Measurements from ENCODE around the gene ANKRD36. TPM values are rescaled to one million over a fixed set of nuclear protein-coding genes. Genes with fewer than 3 reads are reported as not detected.
"Not testable (repeated sequence)": the region's sequence is repeated elsewhere in the genome, so short reads cannot be mapped to it uniquely, and the experiment has no call there.

ANKRD36 gene
- total RNA-seq, 2 donors from 2014 or later = 26.8 to 30.6 TPM

- intact Hi-C loops (cut with DNase I) = not testable (repeated sequence)
- DNase-seq (ENCODE audit: low spot score) = peak; percentile 30
These were observed 153.5 kb downstream of the ANKRD36 start for GRCh38 chr2:97266449-97266848.

DNA sequence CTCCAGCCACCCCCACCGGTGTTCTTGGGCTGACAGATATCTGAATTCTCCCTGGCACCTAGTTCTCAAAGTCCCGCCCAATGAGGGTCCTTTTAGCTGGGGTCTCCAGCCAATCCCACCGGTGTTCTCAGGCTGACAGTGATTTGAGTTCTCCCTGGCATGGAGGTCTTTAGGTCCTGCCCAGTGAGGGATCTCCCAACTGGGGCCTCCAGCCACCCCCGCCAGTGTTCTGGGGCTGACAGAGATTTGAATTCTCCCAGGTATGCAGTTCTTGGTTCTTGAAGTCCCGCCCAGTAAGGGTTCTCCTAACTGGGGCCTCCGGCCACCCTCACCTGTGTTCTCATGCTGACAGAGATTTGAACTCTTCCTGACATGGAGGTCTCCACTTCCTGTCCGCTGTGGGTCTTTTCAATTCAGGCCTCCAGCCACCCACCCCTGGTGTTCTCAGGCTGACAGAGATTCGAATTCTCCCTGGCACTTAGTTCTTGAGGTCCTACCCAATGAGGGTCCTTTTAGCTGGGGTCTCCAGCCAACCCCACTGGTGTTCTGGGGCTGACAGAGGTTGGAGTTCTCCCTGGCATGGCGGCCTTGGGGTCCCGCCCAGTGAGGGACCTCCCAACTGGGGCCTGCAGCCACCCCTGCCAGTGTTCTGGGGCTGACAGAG, 154.6 kb downstream of the ANKRD36 start:
- intact Hi-C loops (cut with DNase I) = no loop called here
- DNase-seq (ENCODE audit: low spot score) = peak; percentile 82

- peak; percentile 60 for DNase-seq (ENCODE audit: low spot score)
- intact Hi-C loops (cut with DNase I) = not testable (repeated sequence)
These were observed 155.2 kb downstream of the ANKRD36 start for GRCh38 chr2:97268075-97268591.

- intact Hi-C loops (cut with DNase I); DNase-seq (ENCODE audit: low spot score): not testable (repeated sequence)
These were observed 163.4 kb downstream of the ANKRD36 start for GRCh38 chr2:97276232-97276798.

DNA sequence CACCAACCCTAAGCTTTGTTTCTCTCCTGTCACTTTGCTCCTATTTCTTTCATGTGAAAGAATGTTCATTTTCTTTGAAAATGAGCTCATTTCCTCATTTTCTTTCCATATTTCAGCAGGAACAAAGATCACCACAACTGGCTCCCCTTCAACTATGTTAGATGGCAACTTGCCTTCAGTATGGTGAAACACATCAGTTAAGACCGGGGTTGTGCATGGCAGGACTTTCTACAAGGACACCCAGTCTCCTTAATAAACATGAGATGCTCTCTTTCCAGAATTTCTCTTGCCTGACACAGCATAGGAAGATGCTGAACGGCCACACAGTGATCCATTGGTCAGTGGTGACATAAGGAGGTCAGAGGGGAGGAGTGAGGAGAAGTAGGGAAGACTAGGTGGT, 172.2 kb downstream of the ANKRD36 start:
- intact Hi-C loops (cut with DNase I); DNase-seq (ENCODE audit: low spot score): not testable (repeated sequence)

GRCh38 chr2:97293687-97294086, 180.7 kb downstream of the ANKRD36 start:
- intact Hi-C loops (cut with DNase I) = not testable (repeated sequence)

More at GRCh38 chr2:97293687-97294086, 180.7 kb downstream of the ANKRD36 start:
- not testable (repeated sequence) for DNase-seq (ENCODE audit: low spot score)

Other genes with a start within 250 kb of the ANKRD36 start
- gene SEMA4C, start 243.1 kb upstream of the ANKRD36 start, total RNA-seq = 10 to 100 TPM; 35.0 to 41.6 TPM
- gene FAM178B, start 126.6 kb upstream of the ANKRD36 start, total RNA-seq = 1 to 10 TPM in 1 of 2 donors, under 1 TPM in 1; 0.38 to 1.2 TPM
- 10 to 100 TPM in 1 of 2 donors, 1 to 10 TPM in 1; 8.6 to 11.2 TPM for gene FAHD2B, start 18.3 kb upstream of the ANKRD36 start, total RNA-seq

All from posterior vena cava (tissue), 2 donors.